GM19193 (cell line): ENCODE measurements around the gene KLHL20.
A peak's percentile ranks its signal among the peaks of the same experiment; 100 is the strongest.

Source experiments
- POLR2A ChIP-seq: IDR thresholded peaks from 4 replicates; pipeline ENCODE4 v1.6.1; 2011; ENCODE audit not compliant: insufficient read depth, insufficient read length; ENCODE audit errors: extremely low read depth

Gene KLHL20

GRCh38 chr1:173714759-173715537 is at the start of gene KLHL20:
KLHL20 (plus strand) TSS chr1:173714981; CDS start chr1:173716044, 1,063 bp downstream.
- peak; percentile 90 for TF ChIP-seq POLR2A

GRCh38 chr1:173666646-173667045 is 48.1 kb upstream of the KLHL20 start:
- no peak for TF ChIP-seq POLR2A

GRCh38 chr1:173669491-173669941 is 45.3 kb upstream of the KLHL20 start, which contains the start of gene ANKRD45:
ANKRD45 (minus strand) TSS chr1:173669851; CDS start chr1:173659418, 10,433 bp downstream.
- TF ChIP-seq POLR2A, result no peak

GRCh38 chr1:173682184-173682583 is 32.6 kb upstream of the KLHL20 start:
- TF ChIP-seq POLR2A, result no peak

GRCh38 chr1:173688300-173688699 is 26.5 kb upstream of the KLHL20 start:
- TF ChIP-seq POLR2A, result no peak

- no peak for TF ChIP-seq POLR2A
Measured at GRCh38 chr1:173693238-173693637, 21.5 kb upstream of the KLHL20 start.

- no peak for TF ChIP-seq POLR2A
Measured at GRCh38 chr1:173702736-173703135, 12.0 kb upstream of the KLHL20 start.

GRCh38 chr1:173705117-173705516 is 9.7 kb upstream of the KLHL20 start:
- no peak for TF ChIP-seq POLR2A

- no peak for TF ChIP-seq POLR2A
Measured at GRCh38 chr1:173708787-173709186, 6.0 kb upstream of the KLHL20 start.

GRCh38 chr1:173714441-173714758 is 381 bp upstream of the KLHL20 start:
- TF ChIP-seq POLR2A, result no peak

- no peak for TF ChIP-seq POLR2A
Measured at GRCh38 chr1:173715538-173715844, 710 bp downstream of the KLHL20 start.

- TF ChIP-seq POLR2A, result no peak
Measured at GRCh38 chr1:173717238-173717637, 2.5 kb downstream of the KLHL20 start.

- no peak for TF ChIP-seq POLR2A
Measured at GRCh38 chr1:173733912-173734311, 19.1 kb downstream of the KLHL20 start.

- no peak for TF ChIP-seq POLR2A
Measured at GRCh38 chr1:173742203-173742886, 27.6 kb downstream of the KLHL20 start.

GRCh38 chr1:173744651-173745050 is 29.9 kb downstream of the KLHL20 start:
- no peak for TF ChIP-seq POLR2A

- TF ChIP-seq POLR2A, result no peak
Measured at GRCh38 chr1:173749137-173749536, 34.4 kb downstream of the KLHL20 start.
